ENCODE data around the gene ATP6AP2.

- TF ChIP-seq CTCF (IDR thresholded peaks at IDR 0.05) (no peak), POLR2AphosphoS5 (IDR thresholded peaks at IDR 0.05; ENCODE audit: low read depth, low read length) (no peak)
Observed at GRCh38 chrX:40558590-40558989, 22.2 kb upstream of the ATP6AP2 start.
